AG04450 (cell line): ENCODE results near the gene CEP104. TPM values are rescaled to one million over a fixed set of nuclear protein-coding genes. Genes with fewer than 3 reads are reported as not detected.
A peak's percentile ranks its signal among the peaks of the same experiment; 100 is the strongest.

Experiments
- CTCF ChIA-PET: fragments of 300-600, 350-600 bp; formaldehyde crosslinking; extraction: SDS; loops from one replicate; lab custom pipeline; 2022; ENCODE audit warnings: antibody characterized with exemption, inconsistent platforms; lab: Charles Lee
- POLR2A ChIA-PET: fragments of 350-600 bp; formaldehyde crosslinking; extraction: SDS; loops from one replicate; lab custom pipeline; 2021; ENCODE audit warnings: antibody characterized with exemption, inconsistent platforms; lab: Yijun Ruan, JAX
- DNase-seq: peaks from one replicate; pipeline ENCODE4 v3.0.0-alpha.2; 2011; ENCODE audit warnings: low read depth, low spot score
- H3K27ac ChIP-seq: one replicate; pipeline ENCODE4 v1.5.1; 2012; ENCODE audit warnings: low read depth, low read length, control low read depth
- H3K27me3 ChIP-seq: one replicate; pipeline ENCODE4 v1.6.0; 2012; ENCODE audit warnings: low read length; ENCODE audit not compliant: control insufficient read depth, insufficient read depth
- H3K4me3 ChIP-seq: 2 replicates; pipeline ENCODE4 v1.5.1; 2011; ENCODE audit warnings: mild to moderate bottlenecking, low read depth, low read length, control low read depth
- H3K9me3 ChIP-seq: 2 replicates; pipeline ENCODE4 v1.5.1; 2012; ENCODE audit warnings: low read length; ENCODE audit not compliant: control insufficient read depth, insufficient read depth
- CTCF ChIP-seq: IDR thresholded peaks from 2 replicates; pipeline ENCODE4 v1.5.1; 2011; ENCODE audit warnings: low read depth, low read length, control low read depth, inconsistent platforms
- polyA plus RNA-seq: library from polyadenylated mRNA; depleted of rRNA; stranded (reverse); fragments of >200 nt; gene quantifications from 2 replicates; pipeline ENCODE4 v1.2.3, GENCODE V29; 2011

CEP104 gene
- polyA plus RNA-seq, 1 experiment, result 38.4 TPM

GRCh38 chr1:3777078-3777547 is 79.9 kb downstream of the CEP104 start:
- no peaks in the 10 kb centered on the region for H3K27me3 ChIP-seq
- H3K27ac ChIP-seq, result no peak overlapping the region
- no peaks in the 10 kb centered on the region; the same call in 1 of the 2 replicates for H3K9me3 ChIP-seq
- ChIA-PET CTCF (no interaction called here), POLR2A (no interaction called here)
- no peak for DNase-seq
- no peak for TF ChIP-seq CTCF
- no peak overlapping the region for H3K4me3 ChIP-seq

GRCh38 chr1:3776231-3776961 is 80.6 kb downstream of the CEP104 start:
- Histone ChIP-seq H3K4me3 (no peak overlapping the region), H3K9me3 (no peaks in the 10 kb centered on the region; the same call in 1 of the 2 replicates), H3K27me3 (no peaks in the 10 kb centered on the region), H3K27ac (no peak overlapping the region)
- TF ChIP-seq CTCF, result no peak
- CTCF ChIA-PET, result interaction anchor here (0.7 to 0.8 kb wide), 2 partner anchors 15 to 17 kb away, joined by 3 read pairs; no protein-coding TSS in a partner anchor
- POLR2A ChIA-PET, result interaction anchor here (1.2 kb wide), 1 partner anchor 20 kb away, joined by 3 read pairs; the partner anchor contains the start of gene LRRC47
- no peak for DNase-seq

GRCh38 chr1:3775490-3776230 is 81.4 kb downstream of the CEP104 start:
- no peak for TF ChIP-seq CTCF
- peak; percentile 20 for DNase-seq
- H3K9me3 ChIP-seq, result no peaks in the 10 kb centered on the region; the same call in 1 of the 2 replicates
- CTCF ChIA-PET, result interaction anchor here (0.7 to 0.8 kb wide), 2 partner anchors 15 to 18 kb away, joined by 3 read pairs; no protein-coding TSS in a partner anchor
- H3K27me3 ChIP-seq, result peaks cover 2% of the 10 kb centered on the region
- H3K27ac ChIP-seq, result no peak overlapping the region
- POLR2A ChIA-PET, result interaction anchor here (1.2 kb wide), 1 partner anchor 21 kb away, joined by 3 read pairs; the partner anchor contains the start of gene LRRC47
- H3K4me3 ChIP-seq, result no peak overlapping the region

- no peaks in the 10 kb centered on the region; the same call in 1 of the 2 replicates for H3K9me3 ChIP-seq
- ChIA-PET POLR2A (interaction anchor here (1.2 kb wide), 1 partner anchor 21 kb away, joined by 3 read pairs; the partner anchor contains the start of gene LRRC47), CTCF (no interaction called here)
- no peak for DNase-seq
- H3K27ac ChIP-seq, result no peak overlapping the region
- H3K27me3 ChIP-seq, result peaks cover 3% of the 10 kb centered on the region
- H3K4me3 ChIP-seq, result no peak overlapping the region
- no peak for TF ChIP-seq CTCF
These were observed 82.0 kb downstream of the CEP104 start for GRCh38 chr1:3774946-3775489.
